HTERT RPE-1 (cell line): Measurements from ENCODE around the gene RELCH.

Experiments used
- in situ Hi-C: fragments of 300-500 bp; cut with MboI; formaldehyde crosslinking; loops from 4 replicates; pipeline ENCODE4 v1.14.3; 2020; ENCODE audit warnings: low sequenced_read_pairs

RELCH gene

GRCh38 chr18:62338446-62339105 lies 151.5 kb downstream of the RELCH start:
- in situ Hi-C loops: no loop called here

DNA sequence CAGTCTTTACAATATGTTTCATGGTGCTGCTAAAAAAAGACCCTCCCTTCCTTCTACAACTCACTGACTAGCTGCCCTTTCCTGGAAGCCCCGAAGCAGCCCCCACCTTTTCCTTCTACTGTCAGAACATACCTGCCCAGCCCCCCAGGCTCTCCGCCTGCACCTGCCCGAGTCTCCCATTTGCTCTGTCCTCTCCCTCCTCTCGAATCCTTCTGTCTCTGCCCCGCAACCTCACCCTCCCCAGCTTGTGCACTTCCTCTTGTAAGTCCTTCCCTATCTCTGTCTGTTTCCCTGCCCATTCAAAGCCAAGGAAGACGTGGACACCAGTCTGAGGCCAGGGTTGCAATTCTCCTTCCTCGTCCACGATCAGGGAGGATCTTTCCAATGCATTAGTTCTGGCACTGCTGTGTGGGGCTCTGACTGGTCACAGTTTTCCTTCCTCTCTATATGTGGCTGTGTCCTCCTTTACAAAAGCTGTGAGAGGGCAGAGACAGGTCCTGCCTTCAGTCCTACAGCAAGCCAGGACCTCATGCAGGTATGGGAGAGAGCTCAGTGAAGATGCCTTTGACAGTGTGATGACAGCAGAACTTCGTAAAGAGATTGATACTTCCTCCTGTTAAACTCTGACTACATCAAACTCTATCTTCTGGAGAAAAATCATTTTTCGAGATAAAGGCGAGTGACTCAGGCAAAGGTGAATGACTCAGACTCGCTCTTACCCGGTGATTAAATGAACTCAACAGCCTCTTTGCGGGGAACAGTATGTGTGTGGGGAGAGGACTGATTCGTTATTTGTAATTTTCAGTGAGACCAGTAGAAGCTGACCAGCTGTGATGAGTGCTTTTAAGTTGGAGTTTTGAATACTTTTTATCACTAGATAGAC lies 152.3 kb downstream of the RELCH start:
- in situ Hi-C loops: no loop called here

DNA sequence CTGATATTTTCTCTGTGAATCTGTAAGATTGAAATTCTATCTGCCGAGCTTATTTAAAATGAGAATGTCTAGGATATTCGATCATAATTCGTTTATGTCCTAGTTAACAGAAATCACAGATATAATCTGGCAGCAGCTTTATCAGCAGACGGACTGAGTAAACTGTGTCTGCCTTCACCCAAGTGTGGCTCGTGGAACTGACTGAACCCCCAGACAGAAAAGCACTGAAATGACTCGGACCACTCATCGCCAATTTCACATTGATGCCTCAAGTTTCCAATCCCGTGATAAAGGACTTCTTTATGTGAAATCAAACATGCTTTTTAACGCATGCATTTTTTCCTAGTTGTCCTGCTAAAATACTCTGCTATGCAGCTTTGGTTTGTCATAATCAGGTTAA lies 153.9 kb downstream of the RELCH start:
- in situ Hi-C loops: no loop called here

DNA sequence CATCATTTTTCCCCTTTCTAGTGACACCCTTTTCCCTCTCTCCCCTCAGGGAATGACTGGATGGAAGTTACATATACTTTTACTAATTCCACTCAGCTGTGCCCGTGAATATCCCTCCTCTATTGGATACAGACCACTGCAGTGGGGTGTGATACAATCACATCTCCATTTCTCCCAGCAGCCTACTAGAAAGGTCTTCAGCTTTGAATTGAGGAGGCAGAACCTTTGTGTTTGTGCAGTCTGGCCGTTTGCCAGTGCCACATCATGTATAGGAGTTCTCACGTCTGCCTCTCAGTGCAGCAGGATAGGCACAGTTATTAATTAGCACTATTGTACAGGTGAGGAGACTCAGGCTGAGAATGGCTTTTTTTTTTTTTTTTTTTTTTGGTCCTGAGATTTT lies 154.4 kb downstream of the RELCH start:
- in situ Hi-C loops: no loop called here

DNA sequence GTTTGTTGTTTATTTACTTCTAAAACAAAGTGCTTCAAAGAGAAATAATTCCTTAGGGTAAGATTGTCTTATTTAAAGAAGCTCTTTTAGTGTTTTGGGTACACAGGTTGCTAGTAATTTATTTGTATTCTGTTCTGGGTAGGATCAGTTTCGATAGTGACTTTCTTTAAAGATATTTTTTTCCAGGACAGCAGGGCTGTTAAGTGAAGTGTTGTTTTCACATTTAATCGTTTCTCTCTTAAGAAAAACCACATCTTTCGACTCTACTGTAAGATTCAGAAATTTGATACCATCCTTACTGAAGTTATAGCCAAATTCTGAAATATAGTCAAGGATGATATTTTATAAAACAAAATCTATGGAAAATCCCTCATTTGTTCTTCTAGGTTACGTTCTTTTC lies 155.8 kb downstream of the RELCH start:
- in situ Hi-C loops: no loop called here

DNA sequence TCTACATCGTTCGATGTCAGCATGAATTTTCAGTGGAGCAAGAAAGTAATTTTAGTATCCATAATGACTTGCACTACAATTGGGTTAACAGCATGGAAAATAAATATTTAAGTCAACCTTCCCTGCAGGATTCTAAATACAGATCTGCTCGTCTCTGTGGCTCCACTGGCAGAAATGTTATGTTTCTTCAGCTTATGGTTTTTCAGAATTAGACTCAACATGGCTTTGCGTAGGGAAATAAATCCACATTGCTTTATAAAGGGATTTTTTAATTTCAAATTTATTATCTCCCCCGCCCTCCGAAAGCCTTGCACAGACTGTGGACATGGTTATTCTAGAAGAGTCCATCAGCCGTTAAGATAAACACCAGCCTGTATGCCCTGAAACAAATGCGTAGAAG lies 156.3 kb downstream of the RELCH start:
- in situ Hi-C loops: no loop called here

GRCh38 chr18:62345909-62346308 lies 158.9 kb downstream of the RELCH start:
- in situ Hi-C loops: no loop called here

DNA sequence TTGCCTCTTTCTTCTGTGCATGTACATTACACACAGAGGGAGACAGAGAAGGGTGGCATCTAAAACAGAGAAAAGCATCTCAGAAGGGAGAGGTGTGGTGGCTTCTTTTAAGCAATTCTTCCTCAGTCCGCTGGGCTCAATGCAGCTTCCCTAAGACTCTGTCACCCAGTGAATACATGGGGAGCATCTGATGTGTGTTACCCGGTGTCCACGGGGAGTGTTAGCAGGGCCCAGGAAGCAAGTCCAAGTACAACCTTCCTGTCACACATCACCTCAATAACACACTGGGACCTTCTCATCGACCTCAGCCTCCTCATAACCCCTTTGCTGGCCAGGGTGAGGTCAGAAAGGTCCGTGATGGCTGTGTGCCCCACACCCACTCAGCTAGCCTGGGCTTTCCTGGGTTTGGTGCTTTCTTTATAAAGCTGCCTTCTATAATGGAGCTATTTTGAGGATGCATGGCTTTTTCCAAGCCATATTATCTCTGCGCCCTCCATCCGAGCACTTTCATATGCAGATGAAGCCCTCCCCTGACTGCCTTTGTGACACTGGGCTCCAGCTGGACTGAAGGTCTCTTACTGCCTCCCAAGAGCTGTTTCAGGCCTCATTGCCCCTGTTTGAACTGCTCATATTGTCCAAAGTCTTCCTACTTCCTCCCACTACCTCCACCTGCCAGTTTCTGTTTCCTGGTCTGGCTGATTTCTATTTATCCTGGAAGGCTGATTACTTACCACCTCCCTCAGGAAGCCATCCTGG lies 159.5 kb downstream of the RELCH start:
- in situ Hi-C loops: no loop called here

GRCh38 chr18:62347089-62347506 lies 160.0 kb downstream of the RELCH start:
- in situ Hi-C loops: no loop called here

- in situ Hi-C loops: no loop called here
These were observed 161.4 kb downstream of the RELCH start for GRCh38 chr18:62348474-62348873.

DNA sequence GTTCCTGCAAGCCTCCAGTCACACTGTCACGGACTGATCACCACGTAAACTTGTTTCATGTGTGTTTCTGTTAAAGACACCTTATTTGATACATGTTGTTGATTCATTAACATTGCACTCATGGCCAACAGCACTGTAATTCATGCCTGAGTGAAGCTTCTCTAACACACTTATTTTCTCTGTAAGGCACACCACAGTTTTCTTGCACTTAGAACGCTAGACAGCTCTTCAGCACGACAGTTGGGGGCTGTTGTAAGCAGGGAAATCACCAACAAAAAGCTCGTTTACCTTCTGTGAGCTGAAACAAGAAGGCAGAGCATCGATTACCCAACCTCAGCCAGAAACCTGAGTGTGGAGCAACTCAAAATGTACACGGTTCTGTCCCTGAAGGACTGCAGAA lies 166.1 kb downstream of the RELCH start:
- in situ Hi-C loops: no loop called here

GRCh38 chr18:62354151-62354550 lies 167.1 kb downstream of the RELCH start:
- in situ Hi-C loops: no loop called here

DNA sequence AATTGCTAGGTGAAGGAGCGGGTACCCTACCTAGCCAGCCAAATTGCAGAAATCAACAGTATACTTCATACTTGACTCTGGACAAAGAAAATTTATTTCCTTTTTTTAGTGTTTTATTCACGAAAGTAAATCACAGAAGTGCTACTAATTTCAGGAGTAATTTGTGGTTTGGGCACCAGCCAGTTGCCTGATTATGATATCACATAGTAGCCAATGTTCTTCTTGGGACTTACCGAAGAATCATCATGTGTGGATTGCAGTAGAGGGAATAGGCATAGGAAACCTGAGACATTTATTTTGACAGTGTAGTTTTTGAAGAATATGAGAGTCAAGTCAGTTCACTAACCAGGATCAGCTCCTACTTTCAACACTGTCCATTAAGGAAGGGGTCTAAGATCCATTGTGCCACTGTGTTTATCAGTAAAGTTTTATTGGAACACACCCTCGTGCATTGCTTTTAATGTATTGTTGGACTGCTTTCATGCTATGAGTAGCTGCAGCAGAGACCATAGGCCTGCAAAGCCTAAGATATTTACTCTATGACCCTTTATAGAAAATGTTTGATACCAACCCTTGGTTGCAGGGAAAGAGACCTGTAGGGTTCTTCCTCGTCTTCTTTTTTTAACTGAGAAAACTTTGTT lies 170.1 kb downstream of the RELCH start:
- in situ Hi-C loops: no loop called here
